Astrocyte (in vitro differentiated cells and primary cell): ENCODE data around the gene MCMBP. TPM values are rescaled to one million over a fixed set of nuclear protein-coding genes. Genes with fewer than 3 reads are reported as not detected.
"Not testable (repeated sequence)": the region's sequence is repeated elsewhere in the genome, so short reads cannot be mapped to it uniquely, and the experiment has no call there.

Experiments
- DNase-seq: peaks from one replicate; pipeline ENCODE4 v3.0.0-alpha.2; 2010; ENCODE audit warnings: low read depth
- FAIRE-seq: peaks from 2 replicates; lab custom pipeline; 2011; peaks lifted over from hg19 to GRCh38; lab: Jason Lieb, UNC
- H2AFZ ChIP-seq: 2 replicates; pipeline ENCODE4 v1.6.0; 2012; ENCODE audit warnings: low read depth, low read length, inconsistent platforms
- H3K27ac ChIP-seq: 2 replicates; pipeline ENCODE4 v1.5.1; 2011; ENCODE audit warnings: low read depth, low read length, inconsistent platforms
- H3K27me3 ChIP-seq: 2 replicates; pipeline ENCODE4 v1.6.0; 2011; ENCODE audit warnings: low read length, inconsistent platforms; ENCODE audit not compliant: insufficient read depth
- H3K36me3 ChIP-seq: 2 replicates; pipeline ENCODE4 v1.5.1; 2011; ENCODE audit warnings: low read length, inconsistent platforms; ENCODE audit not compliant: insufficient read depth
- H3K4me1 ChIP-seq: 2 replicates; pipeline ENCODE4 v1.5.1; 2011; ENCODE audit warnings: low read length, inconsistent platforms; ENCODE audit not compliant: insufficient read depth
- H3K4me2 ChIP-seq: 2 replicates; pipeline ENCODE4 v1.6.0; 2012; ENCODE audit warnings: low read length, inconsistent platforms
- H3K4me3 ChIP-seq: 2 replicates; pipeline ENCODE4 v1.5.1; 2011; ENCODE audit warnings: low read depth, mild to moderate bottlenecking, low read length, inconsistent platforms; ENCODE audit not compliant: insufficient read depth
- H3K79me2 ChIP-seq: 2 replicates; pipeline ENCODE4 v1.6.0; 2012; ENCODE audit warnings: mild to moderate bottlenecking, low read length, inconsistent platforms; ENCODE audit not compliant: insufficient read depth
- H3K9ac ChIP-seq: 2 replicates; pipeline ENCODE4 v1.6.0; 2012; ENCODE audit warnings: mild to moderate bottlenecking, low read length, inconsistent platforms
- H3K9me3 ChIP-seq: 2 replicates; pipeline ENCODE4 v1.5.1; 2012; ENCODE audit warnings: low read depth, mild to moderate bottlenecking, low read length, inconsistent platforms; ENCODE audit not compliant: insufficient read depth
- H4K20me1 ChIP-seq: 2 replicates; pipeline ENCODE4 v1.6.0; 2012; ENCODE audit warnings: low read length, inconsistent platforms; ENCODE audit not compliant: insufficient read depth
- H3K27ac Mint-ChIP-seq: one replicate; pipeline ENCODE4 v1.8.0; 2021; ENCODE audit warnings: mild to moderate bottlenecking, mixed read lengths; ENCODE audit not compliant: unreplicated experiment
- H3K27me3 Mint-ChIP-seq: one replicate; pipeline ENCODE4 v1.8.0; 2021; ENCODE audit warnings: low read depth, mixed read lengths; ENCODE audit not compliant: unreplicated experiment
- H3K36me3 Mint-ChIP-seq: one replicate; pipeline ENCODE4 v1.8.0; 2021; ENCODE audit warnings: low read depth, mixed read lengths; ENCODE audit not compliant: unreplicated experiment
- H3K4me1 Mint-ChIP-seq: one replicate; pipeline ENCODE4 v1.8.0; 2021; ENCODE audit warnings: low read depth, mixed read lengths; ENCODE audit not compliant: unreplicated experiment
- H3K4me3 Mint-ChIP-seq: one replicate; pipeline ENCODE4 v1.8.0; 2021; ENCODE audit warnings: mild to moderate bottlenecking, moderate library complexity, mixed read lengths; ENCODE audit not compliant: unreplicated experiment
- H3K9me3 Mint-ChIP-seq: one replicate; pipeline ENCODE4 v1.8.0; 2021; ENCODE audit warnings: mild to moderate bottlenecking, mixed read lengths; ENCODE audit not compliant: unreplicated experiment
- EZH2 ChIP-seq: IDR thresholded peaks from 2 replicates; pipeline ENCODE4 v1.6.1; 2012; ENCODE audit warnings: mild to moderate bottlenecking, low read length, inconsistent platforms; ENCODE audit not compliant: insufficient read depth
- total RNA-seq: library from RNA; stranded (reverse); gene quantifications from 2 replicates; pipeline ENCODE4 v1.2.1, GENCODE V29; 2021
- TF ChIP-seq, protein P1 (sequence below): IDR thresholded peaks from 2 replicates; pipeline ENCODE4 v1.5.1; 2011; ENCODE audit warnings: low read depth, mild to moderate bottlenecking, inconsistent platforms, low read length, moderate library complexity; ENCODE audit not compliant: insufficient read depth

MCMBP gene
- total RNA-seq, 1 donor from 2014 or later = 40.9 TPM

DNA sequence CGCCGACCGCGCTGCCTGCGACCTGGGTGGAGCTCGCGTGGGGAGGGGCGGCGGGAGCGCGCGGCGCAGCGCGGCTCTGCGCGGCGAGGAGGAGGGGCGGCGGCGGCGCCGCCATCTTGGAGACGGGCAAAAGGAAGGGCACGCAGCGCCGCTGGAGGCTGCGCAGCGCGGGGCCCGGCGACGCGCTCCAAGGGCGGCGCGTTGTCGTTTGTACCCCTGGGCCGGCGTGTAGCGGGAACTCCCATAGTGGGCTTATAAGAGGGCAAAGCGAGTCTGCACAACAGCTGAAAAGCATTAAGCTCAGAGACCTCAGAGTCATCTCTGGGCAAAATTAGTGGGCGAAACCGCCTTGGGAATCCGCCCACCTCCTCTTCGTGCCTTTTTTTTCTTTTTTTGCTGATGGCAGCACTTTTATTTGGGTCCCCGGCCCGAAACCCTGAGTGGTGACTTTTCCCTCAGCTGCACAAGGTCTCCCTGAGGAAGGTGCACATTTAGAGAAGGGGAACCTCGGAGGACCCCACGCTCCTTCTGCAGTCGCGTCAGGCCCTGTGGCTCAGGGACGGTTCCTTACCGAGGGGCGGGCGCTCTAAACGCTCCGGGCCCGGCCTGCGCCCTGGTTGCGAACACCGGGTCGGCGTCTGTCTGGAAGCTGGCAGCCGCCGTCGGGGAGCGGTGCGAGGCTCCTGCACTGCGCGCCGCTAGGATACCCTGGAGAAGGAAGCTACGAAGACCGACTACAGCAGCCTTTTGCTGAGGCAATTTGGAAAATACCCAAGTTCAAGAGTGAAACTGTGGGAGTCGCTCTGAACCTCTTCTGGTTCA lies 428 bp upstream of the MCMBP start:
- peak overlapping the region; percentile 86 for H3K9ac ChIP-seq
- Mint-ChIP-seq H3K27ac (peak overlapping the region; percentile 62), H3K9me3 (no peaks in the 10 kb centered on the region), H3K4me3 (peak overlapping the region; percentile 85), H3K27me3 (no peaks in the 10 kb centered on the region), H3K36me3 (no peaks in the 10 kb centered on the region), H3K4me1 (peaks cover 11% of the 10 kb centered on the region)
- peaks cover 10% of the 10 kb centered on the region for H3K4me1 ChIP-seq
- peak overlapping the region; percentile 83 for H3K4me3 ChIP-seq
- H4K20me1 ChIP-seq = peaks cover 33% of the 10 kb centered on the region
- DNase-seq (peak; percentile 64), FAIRE-seq (no peak)
- peak overlapping the region; percentile 97 for H2AFZ ChIP-seq
- TF ChIP-seq, protein P1, sequence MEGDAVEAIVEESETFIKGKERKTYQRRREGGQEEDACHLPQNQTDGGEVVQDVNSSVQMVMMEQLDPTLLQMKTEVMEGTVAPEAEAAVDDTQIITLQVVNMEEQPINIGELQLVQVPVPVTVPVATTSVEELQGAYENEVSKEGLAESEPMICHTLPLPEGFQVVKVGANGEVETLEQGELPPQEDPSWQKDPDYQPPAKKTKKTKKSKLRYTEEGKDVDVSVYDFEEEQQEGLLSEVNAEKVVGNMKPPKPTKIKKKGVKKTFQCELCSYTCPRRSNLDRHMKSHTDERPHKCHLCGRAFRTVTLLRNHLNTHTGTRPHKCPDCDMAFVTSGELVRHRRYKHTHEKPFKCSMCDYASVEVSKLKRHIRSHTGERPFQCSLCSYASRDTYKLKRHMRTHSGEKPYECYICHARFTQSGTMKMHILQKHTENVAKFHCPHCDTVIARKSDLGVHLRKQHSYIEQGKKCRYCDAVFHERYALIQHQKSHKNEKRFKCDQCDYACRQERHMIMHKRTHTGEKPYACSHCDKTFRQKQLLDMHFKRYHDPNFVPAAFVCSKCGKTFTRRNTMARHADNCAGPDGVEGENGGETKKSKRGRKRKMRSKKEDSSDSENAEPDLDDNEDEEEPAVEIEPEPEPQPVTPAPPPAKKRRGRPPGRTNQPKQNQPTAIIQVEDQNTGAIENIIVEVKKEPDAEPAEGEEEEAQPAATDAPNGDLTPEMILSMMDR = no peak
- TF ChIP-seq EZH2 = no peak
- no peaks in the 10 kb centered on the region for H3K9me3 ChIP-seq
- no peaks in the 10 kb centered on the region for H3K27me3 ChIP-seq
- peaks cover 51% of the 10 kb centered on the region for H3K79me2 ChIP-seq
- peak overlapping the region; percentile 94 for H3K4me2 ChIP-seq
- H3K27ac ChIP-seq = peak overlapping the region; percentile 82
- no peaks in the 10 kb centered on the region for H3K36me3 ChIP-seq

DNA sequence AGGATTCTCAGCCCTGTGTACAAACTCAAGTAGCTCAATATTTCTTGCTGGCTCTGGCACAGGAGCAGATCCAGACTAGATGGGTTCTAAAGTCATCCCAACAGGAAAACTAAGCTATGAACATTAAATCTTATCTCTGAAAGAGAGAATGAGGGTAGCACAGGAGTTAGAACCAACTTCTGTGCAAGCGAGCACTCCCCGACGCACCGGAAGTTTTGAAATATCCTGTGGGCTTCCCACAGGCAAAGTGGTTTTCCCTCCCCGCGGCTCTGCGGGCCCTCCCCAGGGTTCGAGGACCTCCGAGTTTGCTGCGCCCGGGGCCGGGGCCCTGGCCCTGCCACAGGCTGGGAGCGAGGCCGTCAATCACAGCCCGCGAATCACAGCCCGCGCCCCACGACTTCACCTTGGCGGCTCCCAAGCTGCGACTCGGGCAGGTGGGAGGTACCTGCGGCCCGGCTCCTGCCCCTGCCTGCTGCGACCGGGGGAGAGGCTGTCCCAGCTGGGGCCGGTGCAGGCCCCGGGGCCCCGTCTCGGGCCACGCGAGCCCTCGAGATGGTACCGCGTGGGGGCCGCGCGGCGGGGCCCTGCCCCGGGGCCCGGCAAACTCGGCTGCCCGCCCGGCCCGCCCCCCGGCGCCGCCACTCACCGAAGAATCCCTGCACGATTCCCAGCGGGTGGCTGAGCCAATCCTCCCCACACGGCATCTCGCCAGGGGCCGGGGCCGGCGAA lies 598 bp downstream of the MCMBP start:
- H3K36me3 Mint-ChIP-seq = no peaks in the 10 kb centered on the region
- DNase-seq (no peak), FAIRE-seq (no peak)
- no peaks in the 10 kb centered on the region for H3K27me3 ChIP-seq
- peak overlapping the region; percentile 86 for H3K9ac ChIP-seq
- peak overlapping the region; percentile 94 for H3K4me2 ChIP-seq
- no peaks in the 10 kb centered on the region for H3K9me3 ChIP-seq
- peak overlapping the region; percentile 77 for H3K27ac Mint-ChIP-seq
- peak overlapping the region; percentile 97 for H2AFZ ChIP-seq
- no peaks in the 10 kb centered on the region for H3K36me3 ChIP-seq
- H3K27ac ChIP-seq = peak overlapping the region; percentile 82
- no peaks in the 10 kb centered on the region for H3K27me3 Mint-ChIP-seq
- peaks cover 61% of the 10 kb centered on the region for H3K79me2 ChIP-seq
- H3K4me1 Mint-ChIP-seq = peaks cover 12% of the 10 kb centered on the region
- H3K9me3 Mint-ChIP-seq = no peaks in the 10 kb centered on the region
- peak overlapping the region; percentile 96 for H3K4me3 Mint-ChIP-seq
- H3K4me3 ChIP-seq = peak overlapping the region; percentile 83
- TF ChIP-seq, protein P1 = no peak
- TF ChIP-seq EZH2 = no peak
- peaks cover 10% of the 10 kb centered on the region for H3K4me1 ChIP-seq
- peaks cover 42% of the 10 kb centered on the region for H4K20me1 ChIP-seq

DNA sequence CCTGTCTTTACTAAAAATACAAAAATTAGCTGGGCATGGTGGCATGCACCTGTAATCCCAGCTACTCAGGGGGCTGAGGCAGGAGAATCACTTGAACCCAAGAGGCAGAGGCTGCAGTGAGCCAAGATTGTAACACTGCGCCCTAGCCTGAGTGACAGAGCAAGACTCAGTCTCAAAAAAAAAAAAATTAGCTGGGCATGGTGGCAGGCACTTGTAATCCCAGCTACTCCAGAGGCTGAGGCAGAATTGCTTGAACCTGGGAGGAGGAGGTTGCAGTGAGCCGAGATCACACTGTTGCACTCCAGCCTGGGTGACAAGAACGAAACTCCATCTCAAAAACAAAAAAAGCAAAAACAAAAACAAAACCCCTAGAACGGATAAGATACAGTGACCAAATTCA lies 3.2 kb downstream of the MCMBP start:
- Histone ChIP-seq H4K20me1 (peaks cover 54% of the 10 kb centered on the region), H3K79me2 (peaks cover 88% of the 10 kb centered on the region), H3K4me1 (peaks cover 10% of the 10 kb centered on the region)
- not testable (repeated sequence) for H3K4me3 ChIP-seq, H3K36me3 ChIP-seq, DNase-seq, H3K27ac ChIP-seq, H3K27me3 Mint-ChIP-seq, FAIRE-seq, H3K9me3 ChIP-seq, H3K9me3 Mint-ChIP-seq, H3K36me3 Mint-ChIP-seq, H3K9ac ChIP-seq, H3K27ac Mint-ChIP-seq, H3K4me2 ChIP-seq, H3K27me3 ChIP-seq, H2AFZ ChIP-seq
- Mint-ChIP-seq H3K4me3 (peak overlapping the region; percentile 45), H3K4me1 (peaks cover 12% of the 10 kb centered on the region)
